Measurements from ENCODE around the gene PPDPF. TPM values are rescaled to one million over a fixed set of nuclear protein-coding genes. Genes with fewer than 3 reads are reported as not detected.

The PPDPF gene
- total RNA-seq, 1 experiment from 2014 or later, result 148 TPM

DNA sequence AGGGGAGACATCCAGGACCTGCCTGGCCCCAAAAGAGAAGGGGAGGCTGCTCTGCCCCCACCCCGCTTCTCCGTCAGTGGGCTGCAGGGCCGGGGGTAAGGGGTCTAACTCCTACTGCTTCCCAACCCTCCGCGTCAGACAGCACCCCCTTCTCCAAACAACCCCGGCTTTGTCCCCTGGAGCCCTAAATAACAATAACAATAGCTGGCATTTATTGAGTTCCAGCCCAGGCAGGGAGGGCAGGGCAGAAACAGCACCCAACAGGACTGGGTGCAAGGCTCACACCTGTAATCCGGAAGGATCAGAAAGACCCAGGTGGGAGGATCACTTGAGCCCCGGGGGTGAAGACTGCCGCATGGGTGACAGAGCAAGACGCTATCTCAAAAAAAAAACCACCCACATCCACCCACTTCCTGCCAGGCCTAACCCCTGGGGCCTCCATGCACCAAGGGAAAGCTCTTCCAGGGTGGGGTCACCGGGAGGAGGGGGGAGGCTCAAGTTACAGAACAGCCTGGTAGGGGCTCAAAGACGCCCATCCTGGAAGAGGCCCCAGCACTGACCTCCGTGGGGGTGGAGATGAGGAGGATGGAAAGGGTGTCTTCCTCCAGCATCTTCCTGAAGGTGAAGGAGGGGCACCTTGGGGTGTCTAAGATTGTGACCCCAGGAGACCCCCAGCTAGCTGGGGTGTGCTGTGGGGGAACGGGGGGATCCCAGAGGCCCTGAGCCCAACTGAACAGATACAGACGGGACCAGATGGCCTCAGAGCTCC, 32.1 kb downstream of the PPDPF start:
- POLR2A ChIA-PET (ENCODE audit: low non-redundant PET), result no interaction called here
- H3K4me1 ChIP-seq (ENCODE audit: insufficient read depth, low read length, poor library complexity, severe bottlenecking), result peaks cover 14% of the 10 kb centered on the region
- H3K36me3 ChIP-seq (ENCODE audit: insufficient read depth, low read length, poor library complexity, severe bottlenecking), result no peaks in the 10 kb centered on the region
- H3K9me3 ChIP-seq (ENCODE audit: low read depth, low read length, poor library complexity, severe bottlenecking), result no peaks in the 10 kb centered on the region
- H3K27me3 ChIP-seq (replicated peaks; ENCODE audit: insufficient read depth, low read depth, low read length, poor library complexity), result peaks cover 12% of the 10 kb centered on the region
- intact Hi-C loops (cut with micrococcal nuclease; ENCODE audit: unreplicated experiment), result no loop called here
- H3K4me3 ChIP-seq (ENCODE audit: low read depth, low read length, poor library complexity, severe bottlenecking), result no peak overlapping the region
- no TSS peak for BruUV-seq (replicated peaks)
- no peak for DNase-seq (ENCODE audit: low spot score)
- TF ChIP-seq EZH2 (IDR thresholded peaks at IDR 0.05; ENCODE audit: borderline replicate concordance, low read depth, low read length, poor library complexity, severe bottlenecking), result no peak
- TF ChIP-seq, protein P1, sequence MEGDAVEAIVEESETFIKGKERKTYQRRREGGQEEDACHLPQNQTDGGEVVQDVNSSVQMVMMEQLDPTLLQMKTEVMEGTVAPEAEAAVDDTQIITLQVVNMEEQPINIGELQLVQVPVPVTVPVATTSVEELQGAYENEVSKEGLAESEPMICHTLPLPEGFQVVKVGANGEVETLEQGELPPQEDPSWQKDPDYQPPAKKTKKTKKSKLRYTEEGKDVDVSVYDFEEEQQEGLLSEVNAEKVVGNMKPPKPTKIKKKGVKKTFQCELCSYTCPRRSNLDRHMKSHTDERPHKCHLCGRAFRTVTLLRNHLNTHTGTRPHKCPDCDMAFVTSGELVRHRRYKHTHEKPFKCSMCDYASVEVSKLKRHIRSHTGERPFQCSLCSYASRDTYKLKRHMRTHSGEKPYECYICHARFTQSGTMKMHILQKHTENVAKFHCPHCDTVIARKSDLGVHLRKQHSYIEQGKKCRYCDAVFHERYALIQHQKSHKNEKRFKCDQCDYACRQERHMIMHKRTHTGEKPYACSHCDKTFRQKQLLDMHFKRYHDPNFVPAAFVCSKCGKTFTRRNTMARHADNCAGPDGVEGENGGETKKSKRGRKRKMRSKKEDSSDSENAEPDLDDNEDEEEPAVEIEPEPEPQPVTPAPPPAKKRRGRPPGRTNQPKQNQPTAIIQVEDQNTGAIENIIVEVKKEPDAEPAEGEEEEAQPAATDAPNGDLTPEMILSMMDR (conservative IDR thresholded peaks at IDR 0.05; ENCODE audit: low read depth, low read length), result no peak
- H3K27ac ChIP-seq (ENCODE audit: low read depth, low read length, poor library complexity, severe bottlenecking), result no peak overlapping the region
- CTCF ChIA-PET, result no interaction called here

DNA sequence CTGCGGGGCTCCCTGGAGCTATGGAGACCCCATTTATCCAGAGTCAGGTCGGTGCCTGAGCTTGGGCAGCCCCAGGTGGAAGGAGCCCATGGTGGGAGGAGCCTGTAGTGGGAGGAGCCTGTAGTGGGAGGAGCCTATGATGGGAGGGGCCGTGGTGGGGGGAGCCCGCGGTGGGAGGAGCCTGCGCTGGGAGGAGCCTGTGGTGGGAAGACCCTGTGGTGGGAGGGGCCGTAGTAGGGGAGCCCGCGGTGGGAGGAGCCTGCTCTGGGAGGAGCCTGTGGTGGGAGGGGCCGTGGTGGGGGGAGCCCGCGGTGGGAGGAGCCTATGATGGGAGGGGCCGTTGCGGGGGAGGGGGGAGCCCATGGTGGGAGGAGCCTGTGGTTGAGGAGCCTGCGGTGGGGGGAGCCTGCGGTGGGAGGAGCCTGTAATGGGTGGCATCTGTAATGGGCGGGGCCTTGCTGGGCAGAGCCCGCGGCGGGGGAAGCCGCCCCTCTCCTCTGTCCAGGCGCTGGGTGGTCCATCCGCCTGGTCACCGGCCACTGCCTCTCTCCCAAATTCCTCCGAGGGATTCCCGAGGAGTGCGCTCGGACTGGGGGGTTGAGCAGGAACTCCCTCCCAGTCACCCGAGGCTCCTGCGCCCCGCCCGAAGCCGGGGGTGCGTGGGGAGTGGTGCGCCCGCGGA, 32.8 kb downstream of the PPDPF start:
- Histone ChIP-seq H3K36me3 (ENCODE audit: insufficient read depth, low read length, poor library complexity, severe bottlenecking) (no peaks in the 10 kb centered on the region), H3K27ac (ENCODE audit: low read depth, low read length, poor library complexity, severe bottlenecking) (peak overlapping the region; percentile 57), H3K4me3 (ENCODE audit: low read depth, low read length, poor library complexity, severe bottlenecking) (peak overlapping the region; percentile 70), H3K9me3 (ENCODE audit: low read depth, low read length, poor library complexity, severe bottlenecking) (no peaks in the 10 kb centered on the region), H3K27me3 (replicated peaks; ENCODE audit: insufficient read depth, low read depth, low read length, poor library complexity) (peaks cover 5% of the 10 kb centered on the region), H3K4me1 (ENCODE audit: insufficient read depth, low read length, poor library complexity, severe bottlenecking) (peaks cover 14% of the 10 kb centered on the region)
- DNase-seq (ENCODE audit: low spot score), result peak; percentile 86
- no peak for TF ChIP-seq EZH2 (IDR thresholded peaks at IDR 0.05; ENCODE audit: borderline replicate concordance, low read depth, low read length, poor library complexity, severe bottlenecking)
- TF ChIP-seq, protein P1 (conservative IDR thresholded peaks at IDR 0.05; ENCODE audit: low read depth, low read length), result no peak
- BruUV-seq (replicated peaks), result no TSS peak
- intact Hi-C loops (cut with micrococcal nuclease; ENCODE audit: unreplicated experiment), result no loop called here
- ChIA-PET POLR2A (ENCODE audit: low non-redundant PET) (no interaction called here), CTCF (no interaction called here)

DNA sequence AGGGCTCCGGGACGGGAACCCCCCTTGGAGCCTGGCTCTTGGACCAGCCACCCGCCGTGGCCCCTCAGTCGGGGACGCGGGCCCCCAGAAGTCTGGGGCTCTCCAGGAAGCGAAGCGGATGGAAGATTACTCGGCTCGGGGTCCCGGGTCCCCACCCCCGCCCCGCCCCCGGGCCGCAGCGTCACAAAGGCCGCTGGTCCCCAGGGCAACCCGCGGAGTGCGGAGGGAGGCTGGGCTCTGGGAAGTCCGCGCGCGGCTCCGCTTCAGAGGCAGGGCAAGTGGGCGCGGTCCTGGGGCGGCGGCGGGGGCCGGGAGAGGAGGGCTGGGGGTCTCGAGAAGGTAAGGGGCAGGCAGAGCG, 33.3 kb downstream of the PPDPF start, which contains the start of gene FNDC11:
Gene FNDC11 (plus strand): TSS at position 227 of the 358 bp plus-strand sequence. CDS start 1,505 bp downstream, outside the sequence.
- ChIA-PET POLR2A (ENCODE audit: low non-redundant PET) (no interaction called here), CTCF (interaction anchor here (0.5 kb wide), 1 partner anchor 517 kb away, joined by 6 read pairs; no protein-coding TSS in a partner anchor)
- TF ChIP-seq EZH2 (IDR thresholded peaks at IDR 0.05; ENCODE audit: borderline replicate concordance, low read depth, low read length, poor library complexity, severe bottlenecking), result no peak
- TF ChIP-seq, protein P1 (conservative IDR thresholded peaks at IDR 0.05; ENCODE audit: low read depth, low read length), result no peak
- Histone ChIP-seq H3K9me3 (ENCODE audit: low read depth, low read length, poor library complexity, severe bottlenecking) (no peaks in the 10 kb centered on the region), H3K36me3 (ENCODE audit: insufficient read depth, low read length, poor library complexity, severe bottlenecking) (no peaks in the 10 kb centered on the region), H3K4me3 (ENCODE audit: low read depth, low read length, poor library complexity, severe bottlenecking) (peak within 1 kb of the TSS; percentile 70), H3K27me3 (replicated peaks; ENCODE audit: insufficient read depth, low read depth, low read length, poor library complexity) (no peaks in the 10 kb centered on the region), H3K4me1 (ENCODE audit: insufficient read depth, low read length, poor library complexity, severe bottlenecking) (peaks cover 14% of the 10 kb centered on the region), H3K27ac (ENCODE audit: low read depth, low read length, poor library complexity, severe bottlenecking) (peak within 1 kb of the TSS; percentile 57)
- DNase-seq (ENCODE audit: low spot score), result peak; percentile 48
- intact Hi-C loops (cut with micrococcal nuclease; ENCODE audit: unreplicated experiment), result no loop called here
- BruUV-seq (replicated peaks), result no TSS peak
